T follicular helper cell (primary cell): ENCODE measurements around the gene CLEC19A.

ENCODE experiments used
- DNase-seq: peaks from one replicate; pipeline ENCODE4 v3.0.0-alpha.2; 2020; ENCODE audit warnings: low read depth

Gene CLEC19A

DNA sequence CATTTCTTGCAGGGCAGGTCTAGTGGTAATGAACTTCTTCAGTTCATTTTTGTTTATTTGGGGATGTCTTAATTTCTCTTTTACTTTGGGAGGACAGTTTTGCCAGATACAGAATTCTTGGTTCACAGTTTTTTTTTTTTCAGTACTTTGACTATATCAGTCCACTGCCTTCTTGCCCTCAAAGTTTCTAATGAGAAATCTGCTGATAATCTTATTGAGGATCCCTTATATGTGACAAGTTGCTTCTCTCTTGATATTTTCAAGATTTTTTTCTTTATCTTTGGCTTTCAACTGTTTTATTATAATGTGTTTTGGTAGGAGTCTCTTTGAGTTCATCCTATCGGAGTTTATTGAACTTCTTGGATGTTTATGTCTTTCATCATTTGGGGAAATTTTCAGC lies 42.8 kb downstream of the CLEC19A start:
- no peak for DNase-seq

DNA sequence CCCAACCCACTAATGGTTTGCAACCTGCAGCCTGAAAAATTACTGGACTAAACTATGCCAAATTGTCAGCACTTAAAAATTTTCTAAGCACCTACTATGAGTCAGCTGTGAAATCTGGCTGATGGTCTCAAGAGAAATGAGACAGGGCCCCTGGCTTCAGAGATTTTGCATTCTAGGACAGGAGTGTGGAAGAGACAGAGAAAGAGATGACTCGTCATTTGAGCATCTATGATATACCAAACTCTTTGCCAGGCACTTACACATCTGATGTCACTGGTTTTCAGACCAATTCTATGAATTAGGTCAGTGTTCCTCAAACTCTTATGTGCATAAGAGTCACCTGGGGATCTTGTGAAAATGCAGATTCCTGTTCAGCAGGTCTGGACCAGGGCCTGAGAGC lies 44.4 kb downstream of the CLEC19A start:
- no peak for DNase-seq

DNA sequence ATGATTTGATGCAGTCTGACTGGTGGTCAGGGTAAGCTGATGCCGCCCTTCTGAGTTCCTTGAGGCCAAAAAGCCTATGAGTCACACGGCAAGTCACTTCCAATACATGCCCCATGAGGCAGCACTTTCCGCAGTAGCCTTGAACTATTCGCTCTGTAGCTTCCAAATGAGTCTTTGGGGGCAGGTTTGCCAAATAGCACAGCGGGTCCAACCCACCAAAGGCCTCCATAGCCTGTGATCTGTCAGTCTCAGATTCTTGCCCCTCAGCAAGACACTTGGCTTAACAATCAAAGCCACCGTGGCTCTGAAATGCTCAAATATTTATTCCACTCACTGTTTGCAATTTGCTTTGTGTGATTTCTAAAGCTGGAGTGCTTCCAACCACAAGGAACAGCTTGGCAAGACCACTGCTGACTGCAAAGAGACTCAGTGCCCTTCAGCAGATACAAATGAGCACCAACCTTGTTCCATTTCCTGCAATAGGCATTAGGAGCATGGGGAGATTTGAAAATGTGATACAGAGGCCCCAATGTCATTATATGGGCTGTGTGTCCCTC lies 45.4 kb downstream of the CLEC19A start:
- DNase-seq: no peak

DNA sequence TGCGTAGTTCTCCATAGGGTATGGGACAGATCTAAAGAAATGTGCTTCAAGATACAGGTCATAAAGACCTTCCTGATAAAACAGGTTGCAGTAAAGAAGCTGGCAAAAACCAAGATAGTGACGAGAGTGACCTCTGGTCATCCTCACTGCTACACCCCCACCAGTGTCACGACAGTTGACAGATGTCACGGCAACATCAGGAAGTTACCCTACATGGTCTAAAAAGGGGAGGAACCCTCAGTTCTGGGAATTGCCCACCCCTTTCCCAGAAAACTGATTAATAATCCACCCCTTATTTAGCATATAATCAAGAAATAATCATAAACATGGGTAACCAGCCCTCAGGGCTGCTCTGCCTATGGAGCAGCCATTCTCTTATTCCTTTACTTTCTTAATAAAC lies 46.3 kb downstream of the CLEC19A start:
- DNase-seq: no peak

- DNase-seq: no peak
Observed at GRCh38 chr16:19338335-19338734, 52.8 kb downstream of the CLEC19A start.

GRCh38 chr16:19344224-19344801 lies 58.8 kb downstream of the CLEC19A start:
- DNase-seq: no peak

DNA sequence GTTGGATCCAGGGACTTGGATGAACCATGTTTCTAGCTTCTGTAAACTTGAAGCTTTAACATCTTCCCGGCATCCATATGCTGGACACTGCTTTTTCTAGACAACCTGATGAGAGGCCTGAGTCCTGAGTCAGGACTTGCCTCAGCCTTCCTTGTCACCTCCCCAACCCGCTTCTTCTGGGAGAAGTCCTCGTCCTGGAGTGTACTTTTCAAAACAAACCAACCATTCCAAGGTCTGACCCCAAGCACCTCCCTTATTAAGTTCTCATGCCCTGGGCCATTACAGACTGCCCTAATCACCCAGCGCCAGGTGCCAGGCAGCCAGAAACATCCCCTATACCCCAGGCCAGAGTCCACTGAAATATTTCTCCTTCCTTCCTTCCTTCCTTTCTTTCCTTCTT lies 59.4 kb downstream of the CLEC19A start:
- DNase-seq: no peak

DNA sequence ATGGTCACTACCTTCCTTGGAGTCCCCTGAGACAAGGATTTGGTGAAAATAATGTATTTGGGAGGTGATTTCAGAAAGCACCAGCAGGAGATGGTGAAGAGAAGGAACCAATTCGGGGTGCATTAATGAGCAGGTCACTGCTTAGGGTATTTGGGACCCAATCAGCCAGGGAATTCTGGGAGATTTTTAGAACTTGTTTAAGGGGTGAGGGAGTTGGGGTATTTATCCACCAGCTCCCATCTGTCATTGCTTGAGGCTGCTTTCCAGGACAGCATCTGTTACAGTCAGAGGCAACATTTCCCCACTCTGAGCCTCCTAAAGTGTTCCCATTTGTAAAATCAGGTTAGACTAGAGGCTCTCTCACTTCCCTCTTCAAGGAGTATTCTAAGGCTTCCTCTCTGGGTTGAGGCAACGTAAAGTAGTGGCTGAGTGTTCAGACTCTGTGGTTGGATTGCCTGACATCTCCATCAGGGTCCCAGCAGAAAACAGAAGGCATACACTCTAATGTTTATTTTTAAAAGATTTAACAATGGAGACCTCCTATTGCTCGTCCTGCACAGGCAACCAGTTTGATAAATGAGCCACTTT lies 60.9 kb downstream of the CLEC19A start:
- DNase-seq: no peak

DNA sequence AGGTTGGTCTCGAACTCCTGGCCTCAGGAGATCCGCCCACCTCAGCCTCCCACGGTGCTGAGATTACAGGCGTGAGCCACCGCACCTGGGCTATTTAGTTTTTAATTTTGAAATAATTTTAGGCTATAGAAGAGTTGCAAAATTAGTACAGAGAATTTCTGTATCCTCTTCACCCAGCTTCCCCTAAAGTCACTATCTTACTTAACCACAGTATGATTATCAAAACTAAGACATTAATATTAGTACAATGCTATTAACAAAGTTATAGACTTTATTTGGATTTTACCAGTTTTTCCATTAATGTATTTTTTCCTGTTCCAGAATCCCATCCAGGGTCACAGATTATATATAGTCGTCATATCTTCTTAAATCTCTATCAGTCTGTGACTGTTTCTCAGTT lies 62.6 kb downstream of the CLEC19A start:
- no peak for DNase-seq

DNA sequence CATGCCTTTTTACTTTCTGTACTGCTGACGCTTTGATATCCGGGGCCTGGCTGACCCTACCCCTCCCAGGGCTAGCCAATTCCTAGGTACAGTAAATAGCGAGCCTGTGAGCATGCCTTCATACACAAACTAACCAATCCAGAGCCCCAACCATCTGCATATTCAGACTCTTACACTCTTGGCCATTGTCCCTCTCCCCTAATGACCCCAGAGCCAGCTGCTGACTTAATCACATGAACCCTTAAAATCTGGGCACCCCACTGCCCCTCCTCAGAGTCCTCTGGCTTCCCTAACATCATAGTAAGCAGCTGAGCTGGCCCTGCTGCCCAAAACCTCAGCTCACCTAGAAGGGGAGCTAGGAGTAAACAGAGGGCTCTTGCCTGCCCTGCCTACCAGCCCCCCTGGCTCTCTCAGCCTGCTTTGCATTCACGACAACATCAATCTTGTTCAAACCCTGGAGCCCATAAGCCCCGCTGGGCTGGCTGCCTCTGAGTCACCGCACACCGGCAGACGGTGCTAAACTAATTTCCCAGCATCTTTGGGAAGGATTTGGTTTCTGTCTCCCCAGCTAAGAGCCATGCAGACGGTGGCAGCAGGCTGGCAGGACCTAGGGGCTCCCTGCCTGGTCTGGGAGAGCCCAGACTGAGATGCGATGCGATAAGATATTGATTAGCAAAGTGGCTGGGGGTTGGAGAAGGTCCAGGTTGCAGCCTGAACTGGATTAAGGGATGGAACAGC lies 63.2 kb downstream of the CLEC19A start:
- no peak for DNase-seq

DNA sequence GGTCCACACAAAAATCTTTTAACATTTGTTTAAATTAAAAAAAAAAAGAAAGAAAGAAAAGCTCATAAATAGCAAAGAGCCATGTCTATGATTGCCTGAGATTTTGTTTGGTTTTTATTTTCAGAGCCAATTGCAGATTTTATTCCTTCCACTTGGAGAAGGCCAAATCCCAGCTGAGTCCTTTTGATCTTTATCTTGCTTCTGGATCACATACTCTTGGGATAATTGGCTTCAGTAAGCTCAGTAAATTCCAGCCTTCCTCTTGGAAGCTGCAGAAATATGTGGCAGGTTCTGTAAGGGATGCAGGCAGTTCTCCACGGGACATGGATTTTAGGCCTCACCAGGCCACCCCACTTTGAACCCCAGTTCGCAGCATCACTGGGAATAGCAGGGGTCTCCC lies 68.8 kb downstream of the CLEC19A start:
- DNase-seq: no peak

- DNase-seq: no peak
Observed at GRCh38 chr16:19356024-19356952, 70.8 kb downstream of the CLEC19A start.

GRCh38 chr16:19359556-19359955 lies 74.0 kb downstream of the CLEC19A start:
- no peak for DNase-seq
